ENCODE results near the gene CHURC1.

CHURC1 gene

GRCh38 chr14:64914237-64915028, at the start of gene CHURC1:
Gene CHURC1 (plus strand): TSS chr14:64914455. CDS start chr14:64914496, 41 bp downstream.
- DNase-seq (ENCODE audit: low read depth), result peak; percentile 95

GRCh38 chr14:64865109-64865508, 49.1 kb upstream of the CHURC1 start:
- no peak for DNase-seq (ENCODE audit: low read depth)

GRCh38 chr14:64865992-64866391, 48.3 kb upstream of the CHURC1 start:
- no peak for DNase-seq (ENCODE audit: low read depth)

GRCh38 chr14:64867182-64867581, 47.1 kb upstream of the CHURC1 start:
- no peak for DNase-seq (ENCODE audit: low read depth)

DNA sequence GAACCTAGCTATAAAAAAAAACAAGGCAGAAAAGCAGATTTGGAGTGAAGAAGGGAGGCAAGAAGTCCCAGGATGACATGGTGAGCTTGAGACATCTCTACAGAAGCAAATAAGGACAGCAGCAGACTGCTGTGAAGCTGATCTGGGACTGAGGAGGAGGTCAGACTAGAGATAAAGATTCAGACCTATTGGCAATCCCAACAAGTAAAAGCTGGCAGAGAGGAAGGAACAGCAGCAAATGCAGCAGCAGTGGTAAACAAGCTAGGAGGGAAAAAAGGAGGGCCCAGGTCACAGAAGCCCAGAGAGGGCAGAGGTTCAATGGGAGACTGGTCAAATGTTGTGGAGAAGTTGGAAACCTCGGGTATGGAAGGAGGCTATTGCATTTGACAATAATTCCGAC, 45.9 kb upstream of the CHURC1 start:
- no peak for DNase-seq (ENCODE audit: low read depth)

DNA sequence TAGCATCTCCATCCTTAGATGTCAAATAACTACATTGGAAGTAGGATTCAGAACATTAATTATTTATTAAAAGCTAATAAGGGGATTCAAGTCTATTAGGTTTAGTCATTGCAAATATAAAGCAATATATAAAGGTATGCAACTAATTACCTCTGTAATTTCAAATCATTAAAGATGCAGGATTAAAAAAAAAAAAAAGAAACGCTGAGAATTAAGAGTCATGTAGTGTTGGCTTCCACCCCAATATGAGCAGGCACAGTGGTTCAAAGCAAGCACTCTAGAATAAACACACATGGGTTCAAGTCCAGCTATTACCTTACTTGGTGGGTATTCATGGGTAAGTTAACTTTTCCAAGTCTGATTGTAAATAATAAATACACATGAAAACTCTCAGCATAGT, 45.4 kb upstream of the CHURC1 start:
- no peak for DNase-seq (ENCODE audit: low read depth)

- DNase-seq (ENCODE audit: low read depth), result no peak
Measured at GRCh38 chr14:64870160-64870559, 44.1 kb upstream of the CHURC1 start.

DNA sequence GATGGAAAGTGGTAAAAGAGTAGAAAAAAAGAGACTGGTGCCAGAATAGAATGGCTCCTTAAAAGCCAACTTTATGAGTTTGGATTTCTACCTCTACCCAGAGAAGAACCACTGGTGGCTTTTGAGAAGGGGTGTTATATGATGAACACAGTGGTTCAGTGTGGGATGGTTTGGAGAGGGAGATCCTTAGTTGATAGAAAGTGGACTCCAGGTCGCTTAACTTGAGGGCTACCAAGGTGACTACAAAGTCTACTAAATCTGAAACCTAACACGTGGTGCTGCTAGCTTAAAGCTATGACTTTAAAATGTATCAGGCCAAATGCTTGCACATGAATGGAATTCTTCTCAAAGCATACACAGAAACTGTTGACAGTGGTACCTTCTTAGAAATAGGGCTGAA, 42.9 kb upstream of the CHURC1 start:
- no peak for DNase-seq (ENCODE audit: low read depth)

- no peak for DNase-seq (ENCODE audit: low read depth)
Measured at GRCh38 chr14:64873506-64874219, 40.6 kb upstream of the CHURC1 start.

GRCh38 chr14:64875350-64875749, 38.9 kb upstream of the CHURC1 start:
- no peak for DNase-seq (ENCODE audit: low read depth)

GRCh38 chr14:64877846-64878245, 36.4 kb upstream of the CHURC1 start:
- DNase-seq (ENCODE audit: low read depth), result no peak

GRCh38 chr14:64878837-64879634, 35.2 kb upstream of the CHURC1 start:
- DNase-seq (ENCODE audit: low read depth), result no peak

DNA sequence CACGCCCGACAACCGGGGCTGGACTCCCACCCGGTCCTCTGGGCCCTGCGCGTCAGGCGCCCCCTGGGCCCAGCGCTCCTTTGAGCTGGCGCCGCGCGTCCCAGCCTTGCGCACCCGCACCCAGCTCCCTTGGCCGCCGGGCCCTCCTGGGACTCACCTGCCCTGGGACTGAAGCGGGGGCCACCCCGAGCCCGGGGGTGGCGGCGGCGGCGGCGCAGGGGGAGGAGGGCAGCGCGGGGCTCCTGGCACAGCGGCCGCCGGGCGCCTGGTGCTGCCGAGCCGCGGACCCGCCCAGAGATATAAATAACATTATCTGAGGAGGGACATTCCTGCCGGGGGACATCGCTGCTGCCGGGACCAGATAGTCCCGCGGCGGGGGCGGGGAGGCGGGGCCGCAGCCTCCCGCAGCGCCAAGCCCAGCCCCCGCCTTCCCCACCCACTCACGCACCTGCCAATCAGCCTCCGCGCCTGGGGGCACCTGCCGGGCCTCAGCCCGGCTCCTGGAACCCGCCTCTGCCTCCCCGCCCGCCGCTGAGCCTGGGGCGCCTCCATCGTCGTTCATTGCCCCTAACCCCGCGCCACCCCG, 34.5 kb upstream of the CHURC1 start, which contains the start of gene SPTB:
TSS of gene SPTB (minus strand) at position 273 of the 586 bp plus-strand sequence. CDS start 56,813 bp downstream, outside the sequence.
- peak; percentile 51 for DNase-seq (ENCODE audit: low read depth)

DNA sequence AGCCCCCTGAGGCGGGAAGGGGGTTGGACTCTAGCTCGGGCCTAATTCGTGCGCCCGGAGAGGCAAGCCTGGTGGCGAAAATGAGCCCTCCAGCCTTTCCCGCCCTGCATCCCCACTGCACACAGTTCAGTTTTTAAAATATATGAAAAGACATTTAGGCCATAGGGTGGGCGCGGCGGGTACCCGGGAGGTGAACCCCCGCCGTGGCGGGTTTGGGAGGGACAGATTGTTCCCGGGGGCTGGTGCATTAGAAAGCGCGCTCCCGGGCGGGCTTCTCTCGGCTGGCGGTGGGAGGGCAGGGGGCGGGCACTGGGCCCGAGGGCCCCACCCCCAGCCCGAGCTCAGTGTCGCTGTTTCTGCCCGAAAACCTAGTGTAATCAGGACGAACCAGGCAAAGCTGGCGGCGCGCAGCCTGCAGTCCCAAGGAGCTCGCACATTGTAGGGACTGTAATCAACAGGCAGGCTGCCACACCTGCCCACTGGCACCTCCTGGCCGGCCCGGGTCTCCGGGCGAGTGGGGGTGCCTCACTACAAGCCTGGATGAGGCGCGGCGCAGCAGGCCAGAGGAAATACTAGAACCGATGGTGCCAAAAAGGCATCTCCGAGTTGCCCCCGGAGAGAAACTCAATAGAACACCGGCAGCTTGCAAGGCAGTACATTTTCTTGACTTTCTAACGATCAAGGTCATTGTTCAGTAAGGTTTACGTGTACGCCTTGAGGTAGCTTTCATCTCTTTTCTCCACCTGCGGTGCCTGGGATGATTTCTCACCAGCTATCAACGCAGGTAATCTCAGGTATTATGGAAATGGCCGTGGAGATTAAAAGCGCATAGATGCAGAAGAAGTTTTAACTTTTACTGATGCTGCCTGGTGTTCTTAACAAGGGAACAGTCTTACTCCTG, 33.8 kb upstream of the CHURC1 start:
- DNase-seq (ENCODE audit: low read depth), result peak; percentile 48

DNA sequence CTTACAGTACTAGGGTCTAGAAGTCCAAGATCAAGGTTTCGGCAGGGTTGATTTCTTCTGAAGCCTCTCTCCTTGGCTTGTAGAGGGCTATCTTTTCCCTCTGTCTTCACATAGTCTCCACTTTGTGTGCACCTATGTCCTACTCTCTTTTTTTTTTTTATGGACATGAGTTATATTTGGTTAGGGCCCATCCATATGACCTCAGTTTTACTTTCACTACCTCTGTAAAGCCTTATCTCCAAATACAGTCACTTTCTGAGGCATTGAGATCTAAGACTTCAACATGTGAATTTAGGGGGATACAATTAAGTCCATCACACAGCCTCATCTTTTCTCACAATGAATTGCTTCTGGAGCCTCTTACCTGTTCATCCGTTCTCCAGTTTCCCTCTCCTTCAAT, 28.7 kb upstream of the CHURC1 start:
- DNase-seq (ENCODE audit: low read depth), result no peak

GRCh38 chr14:64889352-64889751, 24.9 kb upstream of the CHURC1 start:
- DNase-seq (ENCODE audit: low read depth), result no peak

- DNase-seq (ENCODE audit: low read depth), result no peak
Measured at GRCh38 chr14:64891173-64891838, 22.9 kb upstream of the CHURC1 start.

DNA sequence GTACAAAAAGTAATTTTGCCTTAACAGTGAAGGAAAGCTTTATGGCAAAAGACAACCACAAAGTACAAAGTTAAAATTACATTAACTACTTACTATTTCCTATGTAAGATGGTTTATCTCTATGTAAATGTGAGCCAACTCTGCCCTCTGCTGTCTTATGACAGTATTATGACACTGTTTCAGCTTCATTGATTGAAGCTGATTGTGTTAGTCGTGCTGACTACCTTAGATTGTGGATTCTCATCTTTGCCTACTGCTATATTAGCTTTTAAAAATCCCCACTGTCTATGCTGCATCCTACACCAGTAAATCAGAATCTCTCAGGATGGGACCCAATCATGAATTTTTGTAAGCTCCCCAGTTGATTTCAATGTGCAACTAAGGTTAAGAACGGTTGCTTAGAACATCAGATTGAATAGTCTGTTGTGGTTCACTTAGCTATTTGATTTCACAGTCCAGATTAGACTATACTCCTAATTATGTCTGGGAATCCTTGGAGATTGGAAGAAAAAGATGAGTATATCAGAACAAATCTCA, 22.3 kb upstream of the CHURC1 start:
- peak; percentile 15 for DNase-seq (ENCODE audit: low read depth)

GRCh38 chr14:64899958-64900357, 14.3 kb upstream of the CHURC1 start:
- DNase-seq (ENCODE audit: low read depth), result no peak

- DNase-seq (ENCODE audit: low read depth), result no peak
Measured at GRCh38 chr14:64906022-64906421, 8.2 kb upstream of the CHURC1 start.

Data from activated T-cell treated with anti-CD3 and anti-CD28 coated beads for 24 hours (primary cell).